ENCODE results near the gene DOK6. TPM values are rescaled to one million over a fixed set of nuclear protein-coding genes. Genes with fewer than 3 reads are reported as not detected.
A peak's percentile ranks its signal among the peaks of the same experiment; 100 is the strongest.

DOK6 gene
- total and polyA plus RNA-seq, 2 of the 13 experiments (the other 11 are each of a cell fraction or from before 2014, with no cell fraction given): 17.0 to 17.2 TPM

GRCh38 chr18:69400253-69400975, at the start of gene DOK6 (continued):
- no peak for TF ChIP-seq CSRNP1 (CRISPR knock-in tag; IDR thresholded peaks at IDR 0.05)
- TF ChIP-seq KMT2A (CRISPR knock-in tag; IDR thresholded peaks at IDR 0.05): peak; percentile 88
- no peak for TF ChIP-seq ZNF3 (CRISPR knock-in tag; IDR thresholded peaks at IDR 0.05)
- TF ChIP-seq ZNF775 (CRISPR knock-in tag; IDR thresholded peaks at IDR 0.05; ENCODE audit: borderline replicate concordance): no peak
- no peak for TF ChIP-seq THAP7 (CRISPR knock-in tag; IDR thresholded peaks at IDR 0.05)
- peak; percentile 60; the same call in 1 of the 2 replicates for TF ChIP-seq BRD4 (CRISPR knock-in tag; IDR thresholded peaks at IDR 0.05)
- no peak for TF ChIP-seq CHCHD3 (CRISPR knock-in tag; IDR thresholded peaks at IDR 0.05)
- TF ChIP-seq ATF3 (CRISPR knock-in tag; IDR thresholded peaks at IDR 0.05): no peak
- 0 out of 2 replicates have a peak, but pooled peaks have one; percentile 37 for TF ChIP-seq HNRNPL (IDR thresholded peaks at IDR 0.05; ENCODE audit: low read depth, low read length)
- TF ChIP-seq TBX2 (CRISPR knock-in tag; IDR thresholded peaks at IDR 0.05; ENCODE audit: borderline replicate concordance): peak; percentile 61; the same call in 1 of the 2 replicates
- TF ChIP-seq CEBPB (IDR thresholded peaks at IDR 0.05; ENCODE audit: borderline replicate concordance, low read depth, low read length): no peak
- TF ChIP-seq ZNF557 (CRISPR knock-in tag; IDR thresholded peaks at IDR 0.05): 0 out of 2 replicates have a peak, but pooled peaks have one; percentile 54
- 0 out of 2 replicates have a peak, but pooled peaks have one; percentile 43 for TF ChIP-seq ZBED4 (CRISPR knock-in tag; IDR thresholded peaks at IDR 0.05; ENCODE audit: borderline replicate concordance)
- no peak for TF ChIP-seq ZNF317 (CRISPR knock-in tag; IDR thresholded peaks at IDR 0.05)
- TF ChIP-seq FOXM1 (CRISPR knock-in tag; IDR thresholded peaks at IDR 0.05): no peak
- TF ChIP-seq PAX8 (CRISPR knock-in tag; IDR thresholded peaks at IDR 0.05; ENCODE audit: borderline replicate concordance): no peak
- peak; percentile 76 for TF ChIP-seq ZNF543 (CRISPR knock-in tag; IDR thresholded peaks at IDR 0.05)
- no peak for TF ChIP-seq JUND (CRISPR knock-in tag; IDR thresholded peaks at IDR 0.05)
- no peak for TF ChIP-seq ZNF354B (CRISPR knock-in tag; IDR thresholded peaks at IDR 0.05)
- 0 out of 2 replicates have a peak, but pooled peaks have one; percentile 38 for TF ChIP-seq POGZ (CRISPR knock-in tag; IDR thresholded peaks at IDR 0.05)
- no peak for TF ChIP-seq STAT6 (CRISPR knock-in tag; IDR thresholded peaks at IDR 0.05; ENCODE audit: borderline replicate concordance)
